HepG2 (cell line): Measurements from ENCODE around the gene ITCH. TPM values are rescaled to one million over a fixed set of nuclear protein-coding genes. Genes with fewer than 3 reads are reported as not detected.
A peak's percentile ranks its signal among the peaks of the same experiment; 100 is the strongest.

Experiments used
- AGO1 ChIP-seq: fragments of 200-400 bp; formaldehyde crosslinking; IDR thresholded peaks from 2 replicates; pipeline ENCODE4 v1.6.1; 2017; ENCODE audit warnings: mild to moderate bottlenecking, low read depth, low read length, moderate library complexity; ENCODE audit not compliant: poor library complexity, severe bottlenecking
- AGO2 ChIP-seq: fragments of 200-400 bp; formaldehyde crosslinking; optimal IDR thresholded peaks from 2 replicates; pipeline ENCODE3; 2017; ENCODE audit warnings: mild to moderate bottlenecking, low read depth, low read length, moderate library complexity
- CBFB ChIP-seq: sonication (generic); formaldehyde crosslinking; IDR thresholded peaks from 2 replicates; pipeline ENCODE4 v1.4.0; 2020; ENCODE audit warnings: missing genetic modification reagents
- DR1 ChIP-seq: sonication (generic); formaldehyde crosslinking; IDR thresholded peaks from 2 replicates; pipeline ENCODE4 v1.8.0; 2021; ENCODE audit warnings: mild to moderate bottlenecking, missing genetic modification reagents, inconsistent platforms
- ELF3 ChIP-seq: IDR thresholded peaks from 2 replicates; pipeline ENCODE4 v1.6.1; 2016; ENCODE audit warnings: missing genetic modification reagents, missing compliant biosample characterization
- FOSL2 ChIP-seq: sonication (generic); formaldehyde crosslinking; IDR thresholded peaks from 2 replicates; pipeline ENCODE4 v1.4.0; 2020; ENCODE audit warnings: missing genetic modification reagents
- FOXC1 ChIP-seq: sonication (generic); formaldehyde crosslinking; IDR thresholded peaks from 2 replicates; pipeline ENCODE4 v1.8.0; 2022; ENCODE audit warnings: mild to moderate bottlenecking, missing genetic modification reagents, borderline replicate concordance
- MED1 ChIP-seq: sonication (generic); formaldehyde crosslinking; IDR thresholded peaks from 2 replicates; pipeline ENCODE4 v1.4.0; 2020; ENCODE audit warnings: missing genetic modification reagents
- MEIS1 ChIP-seq: sonication (generic); formaldehyde crosslinking; IDR thresholded peaks from 2 replicates; pipeline ENCODE4 v1.9.0; 2021; ENCODE audit warnings: mild to moderate bottlenecking, missing genetic modification reagents, moderate library complexity, borderline replicate concordance
- NFAT5 ChIP-seq: sonication (generic); formaldehyde crosslinking; IDR thresholded peaks from 2 replicates; pipeline ENCODE4 v1.4.0; 2020; ENCODE audit warnings: missing genetic modification reagents
- PATZ1 ChIP-seq: sonication (generic); formaldehyde crosslinking; IDR thresholded peaks from 2 replicates; pipeline ENCODE4 v1.4.0; 2020; ENCODE audit warnings: missing genetic modification reagents
- SMAD3 ChIP-seq: sonication (generic); formaldehyde crosslinking; IDR thresholded peaks from 2 replicates; pipeline ENCODE4 v1.4.0; 2020; ENCODE audit warnings: missing genetic modification reagents
- SOX13 ChIP-seq, 3 experiments: fragments of 450-650 bp in 1 of 3; sonication (generic) in 1 of 3; formaldehyde crosslinking in 1 of 3; IDR thresholded peaks in 2 of 3; conservative IDR thresholded peaks in 1 of 3; 2 replicates each; pipeline versions ENCODE4 v1.5.0 to v1.6.1; 2016 to 2020; ENCODE audit warnings: antibody characterized with exemption in 1 of 3, mild to moderate bottlenecking in 1 of 3, missing compliant biosample characterization in 1 of 3, missing genetic modification reagents in 1 of 3, moderate library complexity in 1 of 3
- TCF7 ChIP-seq: sonication (generic); IDR thresholded peaks from 2 replicates; pipeline ENCODE4 v1.6.1; 2016; ENCODE audit warnings: antibody characterized with exemption, low read depth
- ZBTB26 ChIP-seq: IDR thresholded peaks from 2 replicates; pipeline ENCODE4 v1.6.1; 2016; ENCODE audit warnings: missing compliant biosample characterization, missing genetic modification reagents, borderline replicate concordance
- ZEB1 ChIP-seq: IDR thresholded peaks from 2 replicates; pipeline ENCODE4 v1.6.1; 2012; ENCODE audit warnings: mild to moderate bottlenecking, low read depth, inconsistent platforms; ENCODE audit not compliant: insufficient replicate concordance
- ZFP37 ChIP-seq: sonication (generic); formaldehyde crosslinking; IDR thresholded peaks from 2 replicates; pipeline ENCODE4 v1.4.0; 2020; ENCODE audit warnings: missing genetic modification reagents, borderline replicate concordance
- ZFP41 ChIP-seq: sonication (generic); formaldehyde crosslinking; IDR thresholded peaks from 2 replicates; pipeline ENCODE4 v1.4.0; 2020; ENCODE audit warnings: mild to moderate bottlenecking, missing genetic modification reagents, borderline replicate concordance
- ZNF468 ChIP-seq: sonication (generic); formaldehyde crosslinking; IDR thresholded peaks from 2 replicates; pipeline ENCODE4 v1.8.0; 2022; ENCODE audit warnings: mild to moderate bottlenecking, moderate library complexity, missing genetic modification reagents
- ZNF550 ChIP-seq: sonication (generic); formaldehyde crosslinking; IDR thresholded peaks from 2 replicates; pipeline ENCODE4 v1.4.0; 2020; ENCODE audit warnings: mild to moderate bottlenecking, missing genetic modification reagents, borderline replicate concordance
- ZNF761 ChIP-seq: sonication (generic); formaldehyde crosslinking; conservative IDR thresholded peaks from 2 replicates; pipeline ENCODE4 v1.4.0; 2020; ENCODE audit warnings: mild to moderate bottlenecking, missing genetic modification reagents
- ZSCAN22 ChIP-seq: sonication (generic); formaldehyde crosslinking; IDR thresholded peaks from 2 replicates; pipeline ENCODE4 v1.4.0; 2020; ENCODE audit warnings: mild to moderate bottlenecking, missing genetic modification reagents
- polyA plus RNA-seq, 8 experiments: library from polyadenylated mRNA; depleted of rRNA in 3 of 8; stranded (reverse) in 7 of 8; unstranded in 1 of 8; fragments of >200 nt; fragmentation: Illumina TruSeq in 4 of 8; extraction: Trizol in 4 of 8; gene quantifications; 2 replicates each; pipeline versions ENCODE4 v1.2.1 to v1.2.3, GENCODE V29; 2011 to 2016; ENCODE audit warnings: low read depth in 4 of 8, missing spikeins in 1 of 8, mixed read lengths in 1 of 8; ENCODE audit not compliant: insufficient read depth in 1 of 8
- total RNA-seq, 5 experiments: library from RNA; depleted of rRNA; stranded (reverse); fragments of >200 nt; fragmentation: Illumina TruSeq; extraction: Trizol; gene quantifications; 2 replicates each; pipeline ENCODE4 v1.2.3, GENCODE V29; 2016; ENCODE audit warnings: low read depth in 1 of 5

The ITCH gene
- total and polyA plus RNA-seq, 2 of the 13 experiments (the other 11 are each of a cell fraction or from before 2014, with no cell fraction given), result 20.5 to 112 TPM

DNA sequence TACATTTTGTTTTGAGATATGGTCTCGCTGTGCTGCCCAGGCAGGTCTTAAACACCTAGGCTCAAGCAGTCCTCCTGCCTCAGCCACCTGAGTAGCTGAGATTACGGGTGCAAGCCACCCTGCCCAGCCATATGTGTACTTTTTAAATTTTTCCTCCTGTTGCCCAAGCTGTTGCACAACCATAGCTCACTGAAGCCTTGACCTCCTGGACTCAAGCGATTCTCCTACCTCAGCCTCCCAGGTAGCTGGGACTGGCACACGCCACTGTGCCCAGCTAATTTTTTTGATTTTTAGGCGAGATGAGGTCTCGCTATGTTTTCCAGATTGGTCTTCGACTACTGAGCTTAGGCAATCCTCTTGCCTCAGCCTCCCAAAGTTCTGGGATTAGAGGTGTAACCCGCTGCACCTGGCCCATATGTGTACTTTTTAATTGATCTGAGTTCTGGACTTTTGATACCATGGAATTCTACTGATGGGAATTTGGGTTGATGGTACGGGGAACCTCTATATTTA, 44.9 kb downstream of the ITCH start (continued):
- TF ChIP-seq FOXC1 (CRISPR knock-in tag) (peak; percentile 98), ZSCAN22 (no peak), AGO1 (no peak), ZFP37 (peak; percentile 78; the same call in 1 of the 2 replicates), ZEB1 (peak; percentile 100), PATZ1 (CRISPR knock-in tag) (peak; percentile 74), FOSL2 (peak; percentile 87), TCF7 (no peak), ZNF761 (CRISPR knock-in tag) (no peak; the same call in 1 of the 2 replicates), MEIS1 (CRISPR knock-in tag) (peak; percentile 62; the same call in 1 of the 2 replicates), MED1 (peak; percentile 95), NFAT5 (peak; percentile 86), AGO2 (no peak), CBFB (CRISPR knock-in tag) (peak; percentile 76; the same call in 1 of the 2 replicates), ZBTB26 (peak; percentile 59; the same call in 1 of the 2 replicates), ZFP41 (CRISPR knock-in tag) (peak; percentile 42; the same call in 1 of the 2 replicates), ELF3 (peak; percentile 98), ZNF550 (0 out of 2 replicates have a peak, but pooled peaks have one; percentile 92), SOX13 (IDR thresholded peaks at IDR 0.05) (0 out of 2 replicates have a peak, but pooled peaks have one; percentile 57), SOX13 (CRISPR knock-in tag; conservative IDR thresholded peaks at IDR 0.05 in 1 of 2, IDR thresholded peaks at IDR 0.05 in 1 of 2) (peak in 1 of 2 experiments; percentile 92; a peak in 2 of 4 replicates), DR1 (CRISPR knock-in tag) (no peak), ZNF468 (no peak), SMAD3 (CRISPR knock-in tag) (peak; percentile 97)
